HUES64 (cell line): ENCODE results near the gene EDRF1.
"Not testable (repeated sequence)": the region's sequence is repeated elsewhere in the genome, so short reads cannot be mapped to it uniquely, and the experiment has no call there.

Experiments used
- H3K27ac ChIP-seq: 2 replicates; pipeline ENCODE4 v1.7.0; 2013; ENCODE audit warnings: low read depth, low read length, inconsistent platforms
- H3K27me3 ChIP-seq: 2 replicates; pipeline ENCODE4 v1.6.1; 2013; ENCODE audit warnings: mild to moderate bottlenecking, low read length; ENCODE audit not compliant: insufficient read depth
- H3K36me3 ChIP-seq: 2 replicates; pipeline ENCODE4 v1.6.1; 2013; ENCODE audit warnings: mild to moderate bottlenecking, low read length; ENCODE audit not compliant: insufficient read depth
- H3K4me1 ChIP-seq: 2 replicates; pipeline ENCODE4 v1.6.1; 2013; ENCODE audit warnings: mild to moderate bottlenecking, low read length, moderate library complexity; ENCODE audit not compliant: insufficient read depth
- H3K4me3 ChIP-seq: 2 replicates; pipeline ENCODE4 v1.5.1; 2013; ENCODE audit warnings: mild to moderate bottlenecking, low read length, moderate library complexity
- H3K9ac ChIP-seq: 2 replicates; pipeline ENCODE4 v1.6.1; 2013; ENCODE audit warnings: mild to moderate bottlenecking, low read depth, low read length
- H3K9me3 ChIP-seq: 2 replicates; pipeline ENCODE4 v1.6.1; 2013; ENCODE audit warnings: low read depth, low read length; ENCODE audit not compliant: insufficient read depth
- WGBS: fragments of 150-250, 120-280 bp; methylation state at CpG from one replicate; pipeline ENCODE4 v1.1.7; 2013; ENCODE audit warnings: missing lambda C conversion rate; 5-methylcytosine and 5-hydroxymethylcytosine counted together

The EDRF1 gene

GRCh38 chr10:125709553-125710474 is 9.7 kb upstream of the EDRF1 start:
- peaks cover 24% of the 10 kb centered on the region for H3K4me1 ChIP-seq
- 93% methylated on average over 10 of the region's 12 CpGs for WGBS
- no peak overlapping the region for H3K27ac ChIP-seq

GRCh38 chr10:125711110-125711750 is 8.3 kb upstream of the EDRF1 start:
- 92% methylated on average over 3 of the region's 3 CpGs for WGBS
- Histone ChIP-seq H3K36me3 (no peaks in the 10 kb centered on the region), H3K27me3 (no peaks in the 10 kb centered on the region), H3K4me1 (peaks cover 24% of the 10 kb centered on the region), H3K27ac (no peak overlapping the region), H3K4me3 (no peak overlapping the region), H3K9me3 (no peaks in the 10 kb centered on the region; the same call in 1 of the 2 replicates), H3K9ac (no peak overlapping the region)

More at GRCh38 chr10:125709553-125710474, 9.7 kb upstream of the EDRF1 start:
- no peaks in the 10 kb centered on the region; the same call in 1 of the 2 replicates for H3K9me3 ChIP-seq
- no peaks in the 10 kb centered on the region for H3K27me3 ChIP-seq
- no peak overlapping the region for H3K4me3 ChIP-seq
- no peak overlapping the region for H3K9ac ChIP-seq
- no peaks in the 10 kb centered on the region for H3K36me3 ChIP-seq

GRCh38 chr10:125714728-125715127 is 4.8 kb upstream of the EDRF1 start:
- H3K27ac ChIP-seq, H3K4me3 ChIP-seq, H3K36me3 ChIP-seq, H3K27me3 ChIP-seq, H3K9me3 ChIP-seq, H3K4me1 ChIP-seq, H3K9ac ChIP-seq: not testable (repeated sequence)
- WGBS: no CpG with 5 or more reads among the region's 4 CpGs

- Histone ChIP-seq H3K36me3 (peaks cover 41% of the 10 kb centered on the region), H3K9ac (peak overlapping the region; percentile 96), H3K4me3 (peak overlapping the region; percentile 94), H3K27ac (peak overlapping the region; percentile 79), H3K4me1 (no peaks in the 10 kb centered on the region), H3K27me3 (no peaks in the 10 kb centered on the region), H3K9me3 (no peaks in the 10 kb centered on the region)
- WGBS: 3% methylated on average over 15 of the region's 15 CpGs
Observed at GRCh38 chr10:125720002-125720382, 483 bp downstream of the EDRF1 start.

GRCh38 chr10:125721035-125721434 is 1.5 kb downstream of the EDRF1 start:
- Histone ChIP-seq H3K9me3 (no peaks in the 10 kb centered on the region), H3K27ac (no peak overlapping the region), H3K4me3 (peak overlapping the region; percentile 94), H3K36me3 (peaks cover 52% of the 10 kb centered on the region), H3K4me1 (no peaks in the 10 kb centered on the region), H3K9ac (peak overlapping the region; percentile 96; the same call in 1 of the 2 replicates), H3K27me3 (no peaks in the 10 kb centered on the region)
- 94% methylated on average over 6 of the region's 6 CpGs for whole genome bisulfite sequencing

- H3K4me1 ChIP-seq: no peaks in the 10 kb centered on the region
- H3K9ac ChIP-seq: no peak overlapping the region
- WGBS: 92% methylated on average over 1 of the region's 1 CpG
- H3K27ac ChIP-seq: no peak overlapping the region
- peaks cover 70% of the 10 kb centered on the region for H3K36me3 ChIP-seq
- no peaks in the 10 kb centered on the region for H3K27me3 ChIP-seq
- H3K9me3 ChIP-seq: no peaks in the 10 kb centered on the region
- H3K4me3 ChIP-seq: no peak overlapping the region
Observed at GRCh38 chr10:125722811-125723210, 3.3 kb downstream of the EDRF1 start.

GRCh38 chr10:125726914-125727313 is 7.4 kb downstream of the EDRF1 start:
- H3K9ac ChIP-seq: no peak overlapping the region
- no peaks in the 10 kb centered on the region for H3K4me1 ChIP-seq
- H3K9me3 ChIP-seq: no peaks in the 10 kb centered on the region
- H3K27ac ChIP-seq: no peak overlapping the region
- H3K27me3 ChIP-seq: no peaks in the 10 kb centered on the region
- peaks cover 100% of the 10 kb centered on the region for H3K36me3 ChIP-seq
- 95% methylated on average over 7 of the region's 7 CpGs for WGBS
- H3K4me3 ChIP-seq: no peak overlapping the region

GRCh38 chr10:125727436-125727835 is 7.9 kb downstream of the EDRF1 start:
- no peaks in the 10 kb centered on the region for H3K27me3 ChIP-seq
- peaks cover 100% of the 10 kb centered on the region for H3K36me3 ChIP-seq
- H3K9ac ChIP-seq: no peak overlapping the region
- H3K9me3 ChIP-seq: no peaks in the 10 kb centered on the region
- WGBS: 66% methylated on average over 3 of the region's 3 CpGs
- no peaks in the 10 kb centered on the region for H3K4me1 ChIP-seq
- H3K27ac ChIP-seq: no peak overlapping the region
- H3K4me3 ChIP-seq: no peak overlapping the region

- 93% methylated on average over 1 of the region's 1 CpG for WGBS
- H3K9ac ChIP-seq: no peak overlapping the region
- H3K27me3 ChIP-seq: no peaks in the 10 kb centered on the region
- H3K4me3 ChIP-seq: no peak overlapping the region
- H3K9me3 ChIP-seq: no peaks in the 10 kb centered on the region
- no peaks in the 10 kb centered on the region for H3K4me1 ChIP-seq
- H3K36me3 ChIP-seq: peaks cover 100% of the 10 kb centered on the region
- no peak overlapping the region for H3K27ac ChIP-seq
Observed at GRCh38 chr10:125734148-125734547, 14.6 kb downstream of the EDRF1 start.

GRCh38 chr10:125734823-125735222 is 15.3 kb downstream of the EDRF1 start:
- Histone ChIP-seq H3K4me3 (no peak overlapping the region), H3K4me1 (no peaks in the 10 kb centered on the region), H3K9me3 (no peaks in the 10 kb centered on the region), H3K9ac (no peak overlapping the region), H3K36me3 (peaks cover 100% of the 10 kb centered on the region), H3K27me3 (no peaks in the 10 kb centered on the region), H3K27ac (no peak overlapping the region)
- 100% methylated on average over 1 of the region's 1 CpG for WGBS

- H3K36me3 ChIP-seq: peaks cover 100% of the 10 kb centered on the region
Observed at GRCh38 chr10:125738206-125738605, 18.7 kb downstream of the EDRF1 start.

More at GRCh38 chr10:125738206-125738605, 18.7 kb downstream of the EDRF1 start:
- H3K9ac ChIP-seq: no peak overlapping the region
- H3K27me3 ChIP-seq: no peaks in the 10 kb centered on the region
- 97% methylated on average over 5 of the region's 5 CpGs for WGBS
- H3K9me3 ChIP-seq: no peaks in the 10 kb centered on the region
- H3K27ac ChIP-seq: no peak overlapping the region
- no peak overlapping the region for H3K4me3 ChIP-seq
- H3K4me1 ChIP-seq: no peaks in the 10 kb centered on the region
